Stimulated activated naive CD8-positive, alpha-beta T cell treated with anti-CD3 and anti-CD28 coated beads, Interleukin-15, Interleukin-2, amounts not matched to agents 100 U/mL and 50 U/mL, for 24 hours (primary cell): Measurements from ENCODE around the gene PRKCQ.
A peak's percentile ranks its signal among the peaks of the same experiment; 100 is the strongest.
"Not testable (repeated sequence)": the region's sequence is repeated elsewhere in the genome, so short reads cannot be mapped to it uniquely, and the experiment has no call there.

Experiments
- ATAC-seq: fragments of 150-1000 bp; cut with Tn5 transposase; one replicate; pipeline ENCODE4 v1.10.0; 2021
- DNase-seq: peaks from one replicate; pipeline ENCODE4 v3.0.0; 2021

Gene PRKCQ

GRCh38 chr10:6384847-6385246, 195.2 kb downstream of the PRKCQ start:
- no peak for ATAC-seq
- no peak for DNase-seq

GRCh38 chr10:6384031-6384430, 196.0 kb downstream of the PRKCQ start:
- DNase-seq (no peak), ATAC-seq (no peak)

- ATAC-seq (no peak), DNase-seq (no peak)
Measured at GRCh38 chr10:6383096-6383812, 196.8 kb downstream of the PRKCQ start.

GRCh38 chr10:6382081-6382480, 198.0 kb downstream of the PRKCQ start:
- DNase-seq: peak; percentile 28
- peak; percentile 69 for ATAC-seq

- DNase-seq, ATAC-seq: not testable (repeated sequence)
Measured at GRCh38 chr10:6380478-6380877, 199.6 kb downstream of the PRKCQ start.

- no peak for ATAC-seq
- DNase-seq: no peak
Measured at GRCh38 chr10:6379015-6379776, 200.9 kb downstream of the PRKCQ start.
